IMR-90 (cell line): Measurements from ENCODE around the gene PRKAR2A. TPM values are rescaled to one million over a fixed set of nuclear protein-coding genes. Genes with fewer than 3 reads are reported as not detected.

ENCODE experiments used
- ATAC-seq: fragments of 200-7000 bp; cut with Tn5 transposase; 2 replicates; pipeline ENCODE4 v1.9.1; 2020; ENCODE audit warnings: low read depth, mild to moderate bottlenecking, moderate library complexity
- BruUV-seq: library from RNA; stranded (reverse); fragments of 400-500 nt; replicated peaks from 2 replicates; lab custom pipeline; 2021; lab: Mats Ljungman, UMichigan
- CTCF ChIA-PET: fragments of 300-600 bp; formaldehyde crosslinking; extraction: SDS; loops from one replicate; lab custom pipeline; 2021; ENCODE audit warnings: antibody characterized with exemption; lab: Yijun Ruan, JAX
- POLR2A ChIA-PET: fragments of 300-600 bp; sonication (Branson Sonifier 250); formaldehyde crosslinking; loops from one replicate; lab custom pipeline; 2022; ENCODE audit warnings: antibody characterized with exemption; ENCODE audit not compliant: unreplicated experiment; lab: Charles Lee
- DNase-seq: peaks from one replicate; pipeline ENCODE4 v3.0.0; 2013
- H2AFZ ChIP-seq: replicated peaks from 2 replicates; pipeline ENCODE3; 2013; ENCODE audit warnings: low read length, mild to moderate bottlenecking; ENCODE audit not compliant: poor library complexity
- H2AK5ac ChIP-seq: 2 replicates; pipeline ENCODE4 v1.6.1; 2013; ENCODE audit warnings: low read depth, low read length, inconsistent platforms
- H2AK9ac ChIP-seq: replicated peaks from 2 replicates; pipeline ENCODE3; 2013; ENCODE audit warnings: mild to moderate bottlenecking, low read depth, low read length, moderate library complexity; ENCODE audit not compliant: poor library complexity
- H2BK120ac ChIP-seq: 2 replicates; pipeline ENCODE4 v1.6.1; 2013; ENCODE audit warnings: low read depth, low read length, inconsistent platforms
- H2BK15ac ChIP-seq: 3 replicates; pipeline ENCODE4 v1.6.1; 2013; ENCODE audit warnings: low read depth, low read length, inconsistent platforms
- H2BK20ac ChIP-seq: 2 replicates; pipeline ENCODE4 v1.6.1; 2013; ENCODE audit warnings: low read depth, mild to moderate bottlenecking, inconsistent platforms, low read length, moderate library complexity
- H2BK5ac ChIP-seq: 2 replicates; pipeline ENCODE4 v1.6.1; 2013; ENCODE audit warnings: mild to moderate bottlenecking, low read depth, low read length, inconsistent platforms; ENCODE audit not compliant: poor library complexity, severe bottlenecking
- H3K14ac ChIP-seq: replicated peaks from 2 replicates; pipeline ENCODE4 v1.6.1; 2013; ENCODE audit warnings: low read depth, low read length, inconsistent platforms
- H3K18ac ChIP-seq: 2 replicates; pipeline ENCODE4 v1.6.1; 2013; ENCODE audit warnings: low read depth, low read length, control low read depth
- H3K23ac ChIP-seq: 2 replicates; pipeline ENCODE4 v1.6.1; 2013; ENCODE audit warnings: low read depth, low read length, inconsistent platforms
- H3K27ac ChIP-seq: 2 replicates; pipeline ENCODE4 v1.5.1; 2013; ENCODE audit warnings: mild to moderate bottlenecking, control low read depth, low read length; ENCODE audit not compliant: insufficient read depth
- H3K27me3 ChIP-seq: 2 replicates; pipeline ENCODE4 v1.6.1; 2013; ENCODE audit warnings: low read length; ENCODE audit not compliant: control insufficient read depth, insufficient read depth
- H3K36me3 ChIP-seq: 2 replicates; pipeline ENCODE4 v1.6.1; 2013; ENCODE audit warnings: low read length, mixed read lengths; ENCODE audit not compliant: control insufficient read depth, insufficient read depth
- H3K4ac ChIP-seq: 2 replicates; pipeline ENCODE4 v1.6.1; 2013; ENCODE audit warnings: low read depth, low read length, inconsistent platforms
- H3K4me1 ChIP-seq: 2 replicates; pipeline ENCODE4 v1.6.1; 2013; ENCODE audit warnings: low read length, mixed read lengths; ENCODE audit not compliant: control insufficient read depth, insufficient read depth
- H3K4me2 ChIP-seq: 2 replicates; pipeline ENCODE4 v1.6.1; 2013; ENCODE audit warnings: low read depth, mild to moderate bottlenecking, control low read depth, low read length, moderate library complexity
- H3K4me3 ChIP-seq: 2 replicates; pipeline ENCODE4 v1.5.1; 2013; ENCODE audit warnings: low read depth, mild to moderate bottlenecking, control low read depth, low read length, moderate library complexity; ENCODE audit not compliant: insufficient read depth
- H3K56ac ChIP-seq: 2 replicates; pipeline ENCODE4 v1.6.1; 2013; ENCODE audit warnings: low read length, inconsistent platforms; ENCODE audit not compliant: insufficient read depth; ENCODE audit errors: extremely low read depth
- H3K79me1 ChIP-seq, 2 experiments: 2 replicates each; pipeline ENCODE4 v1.6.1; 2013; ENCODE audit warnings: low read length in 2 of 2, inconsistent platforms in 1 of 2, low read depth in 1 of 2
- H3K9ac ChIP-seq: 2 replicates; pipeline ENCODE4 v1.6.1; 2013; ENCODE audit warnings: low read depth, low read length, control low read depth
- H3K9me1 ChIP-seq: 2 replicates; pipeline ENCODE4 v1.6.1; 2013; ENCODE audit warnings: low read length, inconsistent platforms; ENCODE audit not compliant: insufficient read depth
- H3K9me3 ChIP-seq: 2 replicates; pipeline ENCODE4 v1.6.1; 2013; ENCODE audit warnings: low read length; ENCODE audit not compliant: control insufficient read depth, insufficient read depth
- H4K20me1 ChIP-seq: 2 replicates; pipeline ENCODE4 v1.6.1; 2013; ENCODE audit warnings: low read length, inconsistent platforms; ENCODE audit not compliant: insufficient read depth
- H4K5ac ChIP-seq: 2 replicates; pipeline ENCODE4 v1.6.1; 2013; ENCODE audit warnings: mild to moderate bottlenecking, low read depth, low read length, control low read depth
- H4K8ac ChIP-seq, 2 experiments: 2 replicates each; pipeline ENCODE4 v1.6.1; 2013; ENCODE audit warnings: low read depth in 2 of 2, low read length in 2 of 2, control low read depth in 1 of 2, inconsistent platforms in 1 of 2
- H4K91ac ChIP-seq: 2 replicates; pipeline ENCODE4 v1.6.1; 2013; ENCODE audit warnings: low read depth, low read length, inconsistent platforms; ENCODE audit not compliant: insufficient read depth
- BHLHE40 ChIP-seq: fragments of 150-350 bp; IDR thresholded peaks from 2 replicates; pipeline ENCODE4 v1.6.1; 2016; ENCODE audit warnings: mild to moderate bottlenecking, low read depth, low read length
- CEBPB ChIP-seq: IDR thresholded peaks from 2 replicates; pipeline ENCODE4 v1.6.1; 2012; ENCODE audit warnings: low read depth, low read length, improper control_type of control experiment
- CHD1 ChIP-seq: IDR thresholded peaks from 2 replicates; pipeline ENCODE4 v1.6.1; 2012; ENCODE audit warnings: low read depth, low read length, improper control_type of control experiment
- CTCF ChIP-seq: conservative IDR thresholded peaks from 2 replicates; pipeline ENCODE4 v1.5.1; 2012; ENCODE audit warnings: mild to moderate bottlenecking, low read depth, low read length, improper control_type of control experiment
- FOS ChIP-seq: fragments of 150-350 bp; IDR thresholded peaks from 2 replicates; pipeline ENCODE4 v1.6.1; 2016; ENCODE audit warnings: low read depth, low read length
- MAFK ChIP-seq: IDR thresholded peaks from 2 replicates; pipeline ENCODE4 v1.6.1; 2012; ENCODE audit warnings: low read depth, low read length, improper control_type of control experiment
- MAZ ChIP-seq: IDR thresholded peaks from 2 replicates; pipeline ENCODE4 v1.6.1; 2012; ENCODE audit warnings: low read depth, mild to moderate bottlenecking, low read length, improper control_type of control experiment, moderate library complexity, borderline replicate concordance
- MXI1 ChIP-seq: IDR thresholded peaks from 2 replicates; pipeline ENCODE4 v1.6.1; 2012; ENCODE audit warnings: low read depth, mild to moderate bottlenecking, low read length, moderate library complexity, borderline replicate concordance
- NFE2L2 ChIP-seq: fragments of 150-350 bp; IDR thresholded peaks from 2 replicates; pipeline ENCODE4 v1.6.1; 2016; ENCODE audit warnings: low read depth, mild to moderate bottlenecking, low read length
- POLR2A ChIP-seq: IDR thresholded peaks from 2 replicates; pipeline ENCODE4 v1.6.1; 2012; ENCODE audit warnings: mild to moderate bottlenecking, low read depth, low read length
- RAD21 ChIP-seq: IDR thresholded peaks from 2 replicates; pipeline ENCODE4 v1.6.1; 2012; ENCODE audit warnings: low read length, improper control_type of control experiment
- RCOR1 ChIP-seq: IDR thresholded peaks from 2 replicates; pipeline ENCODE4 v1.6.1; 2012; ENCODE audit warnings: mild to moderate bottlenecking, low read length, improper control_type of control experiment; ENCODE audit not compliant: insufficient replicate concordance
- RFX5 ChIP-seq: IDR thresholded peaks from 2 replicates; pipeline ENCODE4 v1.8.0; 2012; ENCODE audit warnings: low read depth, mild to moderate bottlenecking, low read length, moderate library complexity
- SMC3 ChIP-seq: fragments of 150-350 bp; IDR thresholded peaks from 2 replicates; pipeline ENCODE4 v1.6.1; 2016; ENCODE audit warnings: low read depth, mild to moderate bottlenecking, antibody characterized with exemption, low read length, moderate library complexity
- WGBS, 2 experiments: methylation state at CpG; one replicate each; pipeline versions ENCODE4 v1.1.5 to v1.1.7; 2013; ENCODE audit warnings: missing lambda C conversion rate in 2 of 2; ENCODE audit not compliant: insufficient read length in 1 of 2; ENCODE audit errors: extremely low coverage in 2 of 2; 5-methylcytosine and 5-hydroxymethylcytosine counted together
- dilution Hi-C: fragments of 300-500 bp; cut with HindIII; formaldehyde crosslinking; loops from one replicate; pipeline ENCODE4 v1.14.3; 2018; ENCODE audit warnings: low sequenced_read_pairs; ENCODE audit not compliant: unreplicated experiment
- in situ Hi-C: fragments of 300-500 bp; cut with MboI; formaldehyde crosslinking; loops from 3 replicates; pipeline ENCODE4 v1.14.3; 2019; ENCODE audit warnings: low sequenced_read_pairs, inconsistent platforms, mixed read lengths
- intact Hi-C: fragments of 100-400 bp; cut with micrococcal nuclease; formaldehyde crosslinking; loops from 2 replicates; pipeline ENCODE4 v1.10.0; 2022
- polyA plus RNA-seq, 3 experiments: library from polyadenylated mRNA; depleted of rRNA; stranded (reverse); fragments of >200 nt; gene quantifications; 2 replicates each; pipeline ENCODE4 v1.2.3, GENCODE V29; 2012; ENCODE audit warnings: low replicate concordance in 1 of 3
- total RNA-seq: library from RNA; depleted of rRNA; stranded (reverse); fragments of >200 nt; gene quantifications from 2 replicates; pipeline ENCODE4 v1.2.3, GENCODE V29; 2012
- TF ChIP-seq, protein P1 (sequence below): fragments of 150-350 bp; IDR thresholded peaks from 2 replicates; pipeline ENCODE4 v1.6.1; 2017; ENCODE audit warnings: mild to moderate bottlenecking, antibody characterized with exemption, low read length, low read depth
- TF ChIP-seq, protein P2 (sequence below): fragments of 150-350 bp; IDR thresholded peaks from 2 replicates; pipeline ENCODE4 v1.6.1; 2016; ENCODE audit warnings: low read depth, mild to moderate bottlenecking, low read length, moderate library complexity, borderline replicate concordance

PRKAR2A gene
- total and polyA plus RNA-seq, 2 of the 4 experiments (the other 2 are of a cell fraction), result 11.3 to 48.2 TPM

GRCh38 chr3:48747706-48748105 is 100.0 kb downstream of the PRKAR2A start:
- H3K79me1 ChIP-seq, result no peaks in the 10 kb centered on the region; a peak in 1 of 4 replicates
- no peak overlapping the region for H3K14ac ChIP-seq
- no peak overlapping the region for H3K4me2 ChIP-seq
- peaks cover 31% of the 10 kb centered on the region for H3K36me3 ChIP-seq
- ATAC-seq, result no peak
- H2AK9ac ChIP-seq, result no peak overlapping the region
- no peak for DNase-seq
- no peak overlapping the region for H3K18ac ChIP-seq
- H2BK15ac ChIP-seq, result no peak overlapping the region
- H4K8ac ChIP-seq, result no peak overlapping the region
- no peak overlapping the region for H3K9ac ChIP-seq
- dilution Hi-C loops (no loop called here), in situ Hi-C loops (no loop called here), intact Hi-C loops (no loop called here)
- no peak for TF ChIP-seq SMC3
- no peak for TF ChIP-seq FOS
- no peak for TF ChIP-seq NFE2L2
- no peak for TF ChIP-seq POLR2A
- no peak for TF ChIP-seq MXI1
- no peak for TF ChIP-seq CEBPB
- TF ChIP-seq CHD1, result no peak
- TF ChIP-seq MAZ, result no peak
- TF ChIP-seq CTCF, result no peak
- TF ChIP-seq MAFK, result no peak
- TF ChIP-seq RFX5, result no peak
- TF ChIP-seq, protein P1, sequence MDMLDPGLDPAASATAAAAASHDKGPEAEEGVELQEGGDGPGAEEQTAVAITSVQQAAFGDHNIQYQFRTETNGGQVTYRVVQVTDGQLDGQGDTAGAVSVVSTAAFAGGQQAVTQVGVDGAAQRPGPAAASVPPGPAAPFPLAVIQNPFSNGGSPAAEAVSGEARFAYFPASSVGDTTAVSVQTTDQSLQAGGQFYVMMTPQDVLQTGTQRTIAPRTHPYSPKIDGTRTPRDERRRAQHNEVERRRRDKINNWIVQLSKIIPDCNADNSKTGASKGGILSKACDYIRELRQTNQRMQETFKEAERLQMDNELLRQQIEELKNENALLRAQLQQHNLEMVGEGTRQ, result no peak
- TF ChIP-seq RAD21, result no peak
- TF ChIP-seq, protein P2, sequence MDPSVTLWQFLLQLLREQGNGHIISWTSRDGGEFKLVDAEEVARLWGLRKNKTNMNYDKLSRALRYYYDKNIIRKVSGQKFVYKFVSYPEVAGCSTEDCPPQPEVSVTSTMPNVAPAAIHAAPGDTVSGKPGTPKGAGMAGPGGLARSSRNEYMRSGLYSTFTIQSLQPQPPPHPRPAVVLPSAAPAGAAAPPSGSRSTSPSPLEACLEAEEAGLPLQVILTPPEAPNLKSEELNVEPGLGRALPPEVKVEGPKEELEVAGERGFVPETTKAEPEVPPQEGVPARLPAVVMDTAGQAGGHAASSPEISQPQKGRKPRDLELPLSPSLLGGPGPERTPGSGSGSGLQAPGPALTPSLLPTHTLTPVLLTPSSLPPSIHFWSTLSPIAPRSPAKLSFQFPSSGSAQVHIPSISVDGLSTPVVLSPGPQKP, result no peak
- TF ChIP-seq RCOR1, result no peak
- no peak for TF ChIP-seq BHLHE40
- no peaks in the 10 kb centered on the region for H3K9me3 ChIP-seq
- H3K4me1 ChIP-seq, result no peaks in the 10 kb centered on the region
- H3K27me3 ChIP-seq, result no peaks in the 10 kb centered on the region
- no peak overlapping the region for H2BK5ac ChIP-seq
- no peaks in the 10 kb centered on the region for H4K20me1 ChIP-seq
- H2BK20ac ChIP-seq, result no peak overlapping the region
- H2BK120ac ChIP-seq, result no peak overlapping the region
- ChIA-PET CTCF (interaction anchor here (0.6 to 0.9 kb wide), 4 partner anchors 9 to 466 kb away, joined by 3 to 9 read pairs (median 4); no protein-coding TSS in a partner anchor), POLR2A (interaction anchor here (0.6 kb wide), 1 partner anchor 20 kb away, joined by 7 read pairs; no protein-coding TSS in a partner anchor)
- WGBS, 2 experiments, result 60% methylated on average over 3 of the region's 4 CpGs; no CpG with 5 or more reads in 1 of the 2 experiments
- H2AK5ac ChIP-seq, result no peak overlapping the region
- H3K9me1 ChIP-seq, result 0 out of 2 replicates have a peak, but pooled peaks cover 4% of the 10 kb centered on the region
- no peak overlapping the region for H3K4ac ChIP-seq
- H3K23ac ChIP-seq, result no peak overlapping the region
- no peak overlapping the region for H4K5ac ChIP-seq
- H2AFZ ChIP-seq, result no peak overlapping the region
- H3K56ac ChIP-seq, result no peak overlapping the region
- BruUV-seq, result no TSS peak
- no peak overlapping the region for H4K91ac ChIP-seq
- no peak overlapping the region for H3K4me3 ChIP-seq
- no peak overlapping the region for H3K27ac ChIP-seq
